Stimulated activated CD8-positive, alpha-beta memory T cell treated with anti-CD3 and anti-CD28 coated beads, Interleukin-15, amount 100 ng/mL, for 1 hour (primary cell): Measurements from ENCODE around the gene ARPC2.
"Not testable (repeated sequence)": the region's sequence is repeated elsewhere in the genome, so short reads cannot be mapped to it uniquely, and the experiment has no call there.

Experiments used
- DNase-seq: peaks from one replicate; pipeline ENCODE4 v3.0.0-alpha.2; 2020; ENCODE audit warnings: low read depth

The ARPC2 gene

GRCh38 chr2:218271487-218271797 lies 54.5 kb downstream of the ARPC2 start:
- no peak for DNase-seq

- no peak for DNase-seq
These were observed 55.0 kb downstream of the ARPC2 start for GRCh38 chr2:218271865-218272530.

GRCh38 chr2:218272531-218273212 lies 55.7 kb downstream of the ARPC2 start:
- peak; percentile 62 for DNase-seq

GRCh38 chr2:218273214-218273907 lies 56.4 kb downstream of the ARPC2 start:
- DNase-seq: not testable (repeated sequence)

- DNase-seq: no peak
These were observed 56.9 kb downstream of the ARPC2 start for GRCh38 chr2:218273908-218274249.

GRCh38 chr2:218274586-218274985 lies 57.6 kb downstream of the ARPC2 start:
- DNase-seq: no peak

- no peak for DNase-seq
These were observed 58.5 kb downstream of the ARPC2 start for GRCh38 chr2:218275371-218276072.

GRCh38 chr2:218276986-218277755 lies 60.2 kb downstream of the ARPC2 start:
- no peak for DNase-seq

GRCh38 chr2:218277921-218278320 lies 60.9 kb downstream of the ARPC2 start:
- DNase-seq: no peak

- no peak for DNase-seq
These were observed 61.8 kb downstream of the ARPC2 start for GRCh38 chr2:218278531-218279360.

GRCh38 chr2:218280260-218280870 lies 63.4 kb downstream of the ARPC2 start:
- no peak for DNase-seq

- no peak for DNase-seq
These were observed 64.5 kb downstream of the ARPC2 start for GRCh38 chr2:218281449-218281848.

GRCh38 chr2:218282173-218282991 lies 65.4 kb downstream of the ARPC2 start:
- DNase-seq: no peak

GRCh38 chr2:218284106-218284811 lies 67.3 kb downstream of the ARPC2 start:
- DNase-seq: no peak

GRCh38 chr2:218285604-218286003 lies 68.6 kb downstream of the ARPC2 start:
- DNase-seq: no peak

- DNase-seq: peak; percentile 65
These were observed 69.8 kb downstream of the ARPC2 start for GRCh38 chr2:218286570-218287459.

GRCh38 chr2:218289639-218290315 lies 72.8 kb downstream of the ARPC2 start:
- DNase-seq: no peak
